Naive B cell (primary cell): ENCODE data around the gene BCAN. TPM values are rescaled to one million over a fixed set of nuclear protein-coding genes. Genes with fewer than 3 reads are reported as not detected.

Experiments
- ATAC-seq, 2 donors: fragments of 150-1000 bp; cut with Tn5 transposase; 2 replicates each; pipeline ENCODE4 v1.10.0; 2021; ENCODE audit warnings: low read depth in 2 of 2, mild to moderate bottlenecking in 2 of 2, moderate library complexity in 2 of 2
- DNase-seq: peaks from one replicate; pipeline ENCODE4 v3.0.0; 2022
- H3K27ac Mint-ChIP-seq, 6 donors: one replicate each; pipeline ENCODE4 v1.8.0; 2020 to 2022; ENCODE audit warnings: mild to moderate bottlenecking in 6 of 6, mixed read lengths in 6 of 6, moderate library complexity in 5 of 6, inconsistent platforms in 2 of 6
- H3K27me3 Mint-ChIP-seq, 3 donors: one replicate each; pipeline ENCODE4 v1.8.0; 2021 to 2022; ENCODE audit warnings: mixed read lengths in 3 of 3, mild to moderate bottlenecking in 1 of 3
- H3K36me3 Mint-ChIP-seq, 2 donors: one replicate each; pipeline ENCODE4 v1.8.0; 2020 to 2022; ENCODE audit warnings: mixed read lengths in 2 of 2, inconsistent platforms in 1 of 2, mild to moderate bottlenecking in 1 of 2
- H3K4me1 Mint-ChIP-seq, 3 donors: one replicate each; pipeline ENCODE4 v1.8.0; 2020 to 2022; ENCODE audit warnings: mixed read lengths in 3 of 3, inconsistent platforms in 1 of 3, mild to moderate bottlenecking in 1 of 3, moderate library complexity in 1 of 3
- H3K4me3 Mint-ChIP-seq, 8 donors: one replicate each; pipeline ENCODE4 v1.8.0; 2020 to 2022; ENCODE audit warnings: mild to moderate bottlenecking in 8 of 8, mixed read lengths in 8 of 8, moderate library complexity in 8 of 8, inconsistent platforms in 2 of 8
- H3K9me3 Mint-ChIP-seq, 7 donors: one replicate each; pipeline ENCODE4 v1.8.0; 2020 to 2022; ENCODE audit warnings: mixed read lengths in 7 of 7, mild to moderate bottlenecking in 5 of 7, inconsistent platforms in 2 of 7, moderate library complexity in 1 of 7
- polyA plus RNA-seq, 6 donors: library from polyadenylated mRNA; unstranded; fragments of 300-500 nt; fragmentation: Illumina TruSeq; gene quantifications; one replicate each; pipeline ENCODE4 v1.2.3, GENCODE V29; 2021; ENCODE audit warnings: low read depth in 6 of 6

Gene BCAN
- polyA plus RNA-seq, 6 donors from 2014 or later: not detected

DNA sequence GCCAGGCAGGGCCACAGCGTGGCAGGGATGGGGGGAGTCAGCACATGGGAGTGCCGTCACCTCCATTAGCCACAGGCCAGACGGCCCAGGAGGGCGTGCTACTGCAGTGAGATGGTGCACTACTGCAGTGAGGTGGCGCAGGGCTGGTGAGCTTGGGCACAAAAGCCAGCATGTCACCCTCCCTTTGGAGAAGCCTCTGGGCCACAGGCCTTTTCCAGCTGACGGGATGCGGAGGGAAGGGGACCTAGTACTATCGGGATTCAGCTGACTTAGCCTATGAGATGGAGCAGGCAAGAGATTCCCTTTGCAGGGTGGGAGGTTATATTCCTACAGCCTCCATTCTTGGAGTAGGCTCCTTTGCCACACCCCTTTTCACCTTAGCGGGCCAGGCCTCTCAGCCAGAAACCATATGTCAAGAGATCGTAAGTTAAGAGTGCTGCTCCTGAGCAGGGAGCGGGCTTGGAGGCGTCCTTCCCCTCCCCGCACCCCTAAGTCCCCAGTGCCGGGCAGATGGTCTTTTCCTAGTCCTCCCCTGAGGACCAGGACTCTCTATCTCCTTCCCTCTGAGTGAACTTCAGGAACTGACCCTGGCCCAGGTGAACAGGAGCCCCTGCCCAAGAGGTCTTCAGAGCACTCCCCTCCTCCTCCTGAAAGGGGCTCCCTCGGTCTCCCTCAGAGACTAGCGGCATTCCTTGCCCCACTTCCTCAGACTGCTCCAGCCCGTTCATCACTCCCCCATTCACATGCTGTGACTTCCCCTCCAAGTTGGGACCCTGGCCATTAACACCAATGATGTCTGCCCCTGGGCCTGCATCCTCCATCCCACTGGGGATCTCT lies 27.1 kb downstream of the BCAN start:
- Mint-ChIP-seq H3K27ac (no peak overlapping the region), H3K4me1 (peaks cover 27 to 35% (median 34%) of the 10 kb centered on the region in 3 donors), H3K9me3 (no peaks in the 10 kb centered on the region), H3K4me3 (peak overlapping the region in 2 of 8 donors; percentile 70 to 76), H3K36me3 (peaks cover 0 to 9% of the 10 kb centered on the region in 2 donors), H3K27me3 (peaks cover 26 to 49% (median 42%) of the 10 kb centered on the region in 3 donors)
- ATAC-seq (no peak), DNase-seq (no peak)

DNA sequence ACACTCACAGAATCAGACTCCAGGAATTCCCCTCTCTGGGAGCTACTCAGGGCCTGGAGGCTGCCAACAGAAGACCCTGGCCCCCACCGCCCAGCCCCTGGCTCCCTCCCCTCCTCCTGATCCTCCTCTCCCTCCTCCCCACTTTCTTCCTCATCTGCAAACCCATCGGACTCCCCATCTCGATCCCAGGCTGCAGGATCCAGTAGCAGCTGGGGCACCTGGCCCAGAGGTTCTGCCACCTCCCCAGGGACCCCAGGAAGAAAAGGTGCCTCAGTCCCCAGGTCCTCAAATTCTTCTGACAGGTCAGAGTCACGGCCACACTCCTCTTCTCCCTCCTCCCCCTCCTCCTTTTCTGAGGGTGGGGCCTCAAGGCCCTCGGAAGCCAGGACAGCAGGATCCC lies 27.9 kb downstream of the BCAN start:
- H3K36me3 Mint-ChIP-seq: peaks cover 0 to 9% of the 10 kb centered on the region in 2 donors
- ATAC-seq: no peak

DNA sequence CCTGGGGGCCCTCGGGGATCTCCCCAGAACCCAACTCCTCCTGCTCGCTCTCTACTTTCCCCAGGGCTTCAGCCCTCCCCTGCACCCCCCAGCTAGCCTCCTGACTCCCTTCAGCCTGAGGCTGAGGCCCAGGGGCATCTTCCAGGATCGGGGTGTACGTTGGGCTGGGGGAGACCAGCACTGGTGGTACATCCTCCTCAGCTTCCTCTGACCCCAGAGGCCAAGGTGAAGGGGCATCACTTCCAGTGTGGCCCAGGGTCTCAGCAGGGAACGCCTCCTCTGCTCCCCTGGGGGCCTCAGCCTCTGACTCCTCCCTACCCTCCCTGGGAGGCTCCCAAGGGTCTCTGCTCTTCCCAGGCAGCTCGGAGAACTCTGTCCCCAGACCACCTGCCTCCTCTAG lies 28.4 kb downstream of the BCAN start:
- Mint-ChIP-seq H3K4me3 (no peak overlapping the region), H3K9me3 (no peaks in the 10 kb centered on the region), H3K4me1 (peaks cover 14 to 23% (median 22%) of the 10 kb centered on the region in 3 donors), H3K27me3 (peaks cover 26 to 62% (median 52%) of the 10 kb centered on the region in 3 donors), H3K36me3 (peaks cover 0 to 9% of the 10 kb centered on the region in 2 donors), H3K27ac (peak overlapping the region in 1 of 6 donors; percentile 26)
- DNase-seq (no peak), ATAC-seq (no peak)

More for the DNA sequence above, 27.9 kb downstream of the BCAN start:
- Mint-ChIP-seq H3K9me3 (no peaks in the 10 kb centered on the region), H3K27ac (no peak overlapping the region), H3K4me1 (peaks cover 20 to 29% (median 28%) of the 10 kb centered on the region in 3 donors), H3K27me3 (peaks cover 26 to 57% (median 49%) of the 10 kb centered on the region in 3 donors), H3K4me3 (no peak overlapping the region)
- no peak for DNase-seq

DNA sequence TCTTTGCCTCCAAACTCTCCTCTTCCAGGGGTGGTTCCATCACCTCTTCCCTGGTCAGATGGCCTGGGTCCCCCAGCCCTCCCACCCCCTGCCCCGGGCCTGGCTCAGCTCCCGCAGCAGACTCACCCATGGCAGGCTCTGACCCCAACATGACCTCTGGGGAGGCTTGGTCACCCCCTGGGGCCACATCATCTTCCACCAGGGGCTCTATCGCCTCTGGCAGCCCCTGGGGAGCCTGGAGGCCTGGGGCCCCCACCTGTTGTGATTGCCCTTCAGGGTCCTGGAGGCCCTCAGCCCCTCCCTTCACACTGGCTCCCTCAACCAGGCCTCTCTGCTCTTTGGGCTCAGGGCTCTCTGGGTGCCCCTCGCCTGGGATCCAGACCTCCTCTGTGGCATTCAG lies 28.9 kb downstream of the BCAN start:
- Mint-ChIP-seq H3K27ac (peak overlapping the region in 1 of 6 donors; percentile 83), H3K4me1 (peaks cover 10 to 19% (median 18%) of the 10 kb centered on the region in 3 donors)

DNA sequence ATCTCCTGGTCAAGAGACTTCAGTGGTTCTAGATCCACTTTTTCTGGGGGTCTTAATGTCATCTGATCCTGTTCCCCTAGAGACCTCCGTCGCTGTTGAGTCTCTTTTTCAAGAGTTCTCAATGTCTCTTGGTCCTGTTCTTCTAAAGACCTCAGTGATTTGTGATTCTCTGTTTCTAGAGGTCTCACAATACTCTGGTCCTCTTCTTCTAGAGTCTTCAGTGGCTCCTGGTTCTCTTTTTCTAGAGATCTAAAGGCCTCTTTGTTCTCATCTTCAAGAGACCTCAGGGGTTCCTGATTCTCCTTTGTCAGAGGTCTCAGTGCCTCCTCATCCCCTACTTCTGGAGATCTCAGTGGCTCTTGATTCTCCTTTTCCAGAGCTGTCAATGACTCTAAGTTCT lies 29.9 kb downstream of the BCAN start:
- peak overlapping the region in 1 of 6 donors; percentile 17 for H3K27ac Mint-ChIP-seq
- peaks cover 26 to 68% (median 58%) of the 10 kb centered on the region in 3 donors for H3K27me3 Mint-ChIP-seq
- H3K36me3 Mint-ChIP-seq: peaks cover 0 to 9% of the 10 kb centered on the region in 2 donors

More for the DNA sequence above, 28.9 kb downstream of the BCAN start:
- DNase-seq (no peak), ATAC-seq (no peak)
- H3K9me3 Mint-ChIP-seq: no peaks in the 10 kb centered on the region
- peaks cover 0 to 9% of the 10 kb centered on the region in 2 donors for H3K36me3 Mint-ChIP-seq
- H3K4me3 Mint-ChIP-seq: no peak overlapping the region
- H3K27me3 Mint-ChIP-seq: peaks cover 26 to 64% (median 57%) of the 10 kb centered on the region in 3 donors

DNA sequence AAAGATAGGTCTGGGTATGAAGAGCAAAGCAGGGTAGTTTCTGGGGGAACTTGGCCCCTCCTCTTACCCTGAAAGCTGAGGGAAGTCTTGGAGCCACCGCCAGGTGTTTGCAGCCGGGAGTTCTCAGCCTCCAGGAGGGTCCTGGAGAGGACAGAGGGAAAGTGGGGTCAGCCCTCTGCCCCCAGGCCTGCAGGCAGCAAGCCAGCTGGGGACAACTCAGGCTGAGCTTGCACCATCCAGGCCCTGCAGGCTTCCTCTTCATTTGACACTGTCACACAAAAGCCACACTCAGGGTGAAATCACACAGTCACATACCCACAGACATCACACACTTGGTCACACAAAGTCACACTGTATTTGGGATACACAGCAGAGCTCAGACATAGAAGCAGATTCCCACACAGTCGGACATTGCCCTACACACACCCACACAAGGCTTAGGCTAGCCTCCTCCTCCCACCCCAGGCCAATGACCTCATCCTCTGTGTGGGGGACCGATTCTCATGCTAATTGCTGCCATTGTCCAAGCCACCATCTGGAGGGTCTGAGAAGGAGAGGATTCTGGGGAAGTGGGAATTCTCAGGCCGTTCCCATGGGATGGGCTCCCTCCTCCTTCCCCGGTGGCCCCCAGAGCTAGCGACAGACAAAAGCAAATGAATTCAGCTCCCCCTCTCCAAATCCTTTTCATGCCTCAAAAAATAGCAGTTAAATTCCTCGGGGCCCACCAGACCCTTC lies 31.6 kb downstream of the BCAN start:
- Mint-ChIP-seq H3K4me3 (no peak overlapping the region), H3K9me3 (no peaks in the 10 kb centered on the region), H3K4me1 (peaks cover 14 to 21% (median 19%) of the 10 kb centered on the region in 3 donors), H3K27me3 (peaks cover 38 to 85% (median 76%) of the 10 kb centered on the region in 3 donors), H3K27ac (no peak overlapping the region), H3K36me3 (peaks cover 5 to 16% of the 10 kb centered on the region in 2 donors)
- DNase-seq: no peak
- ATAC-seq: no peak

More for the DNA sequence above, 29.9 kb downstream of the BCAN start:
- H3K4me1 Mint-ChIP-seq: peaks cover 5 to 12% (median 7%) of the 10 kb centered on the region in 3 donors
- no peak overlapping the region for H3K4me3 Mint-ChIP-seq
- ATAC-seq (no peak), DNase-seq (no peak)
- H3K9me3 Mint-ChIP-seq: no peaks in the 10 kb centered on the region

DNA sequence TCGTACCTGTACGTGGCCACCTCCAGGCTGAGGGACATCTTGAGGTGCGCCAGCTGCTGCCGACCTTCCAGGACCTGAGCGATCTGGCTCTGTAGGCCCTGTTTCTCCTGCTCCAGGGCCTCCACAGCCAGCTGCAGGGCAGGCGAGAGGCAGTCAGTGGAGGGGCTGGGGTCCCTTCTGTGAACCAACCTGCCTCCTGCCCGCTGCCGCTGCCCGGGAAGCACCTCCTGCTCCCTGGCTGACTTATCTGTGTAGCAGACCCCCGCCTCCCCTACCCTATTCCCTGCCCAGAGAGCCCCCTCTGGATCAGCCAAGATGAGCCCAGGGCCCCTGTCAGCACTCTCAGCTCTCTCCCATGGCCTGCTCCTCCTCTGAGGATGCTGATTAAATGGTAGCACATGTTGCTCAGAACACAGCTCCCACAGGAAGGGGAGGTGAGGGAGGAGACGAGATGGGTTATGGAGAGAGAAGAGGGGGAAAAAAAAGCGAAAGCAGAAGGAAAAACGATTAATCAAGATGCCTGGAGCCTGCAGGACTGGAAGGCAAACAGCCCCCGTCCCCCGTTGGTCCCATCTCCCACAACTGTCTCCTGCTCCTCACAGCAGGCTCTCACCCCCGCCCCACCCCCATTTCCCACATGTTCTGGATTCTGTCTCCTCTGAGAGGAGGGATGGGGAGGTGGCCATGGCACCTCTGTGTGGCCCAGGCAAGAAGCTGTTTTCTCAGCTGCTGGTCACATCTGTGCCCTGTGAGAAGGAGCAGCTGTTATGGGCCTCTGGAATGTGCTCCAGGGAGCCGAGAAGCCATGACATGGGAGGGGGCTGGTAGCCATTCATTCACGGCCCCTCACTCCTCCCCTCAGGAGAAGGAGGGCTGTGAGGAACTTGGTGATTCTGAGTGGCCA lies 33.5 kb downstream of the BCAN start:
- H3K4me1 Mint-ChIP-seq: peaks cover 14 to 19% (median 18%) of the 10 kb centered on the region in 3 donors
- ATAC-seq: no peak
- H3K36me3 Mint-ChIP-seq: peaks cover 5 to 16% of the 10 kb centered on the region in 2 donors
- H3K9me3 Mint-ChIP-seq: no peaks in the 10 kb centered on the region
- no peak overlapping the region for H3K27ac Mint-ChIP-seq
- H3K4me3 Mint-ChIP-seq: peak overlapping the region in 2 of 8 donors; percentile 24 to 77
- H3K27me3 Mint-ChIP-seq: peaks cover 52 to 91% (median 83%) of the 10 kb centered on the region in 3 donors
- DNase-seq: no peak

DNA sequence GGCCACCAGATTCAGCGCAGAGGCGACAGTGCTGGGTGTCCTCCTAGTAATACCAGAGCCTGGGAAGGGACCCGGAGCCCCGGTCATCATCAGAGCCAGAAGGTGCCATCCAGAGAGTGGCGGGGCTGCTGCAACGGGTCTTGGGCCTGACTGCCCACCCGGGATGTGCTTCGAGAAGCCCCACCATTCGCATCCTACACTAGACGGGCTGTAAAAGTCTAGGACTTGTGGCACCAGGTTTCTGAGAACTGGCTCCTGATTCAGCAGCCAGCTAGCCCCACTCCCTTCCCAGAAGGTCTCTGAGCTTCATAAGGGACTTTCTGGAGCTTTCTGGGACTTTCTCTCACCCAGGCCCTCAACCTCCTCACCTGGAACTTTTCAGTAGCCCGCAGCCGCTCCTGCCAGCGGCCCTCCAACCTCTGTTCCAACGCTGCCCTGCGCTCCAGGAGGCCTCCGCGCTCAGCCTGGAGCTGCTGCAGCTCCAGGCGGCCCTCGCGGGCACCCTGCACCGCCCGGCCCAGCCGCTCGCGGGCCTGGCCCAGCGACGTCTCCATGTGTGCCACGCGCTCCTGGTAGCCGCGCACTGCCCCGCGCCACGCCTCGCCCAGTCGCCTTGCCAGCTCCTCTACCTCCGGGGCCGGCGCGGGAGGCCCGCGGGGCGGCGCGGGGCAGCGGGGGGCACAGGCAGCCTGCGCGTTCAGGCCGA lies 34.4 kb downstream of the BCAN start:
- peaks cover 5 to 13% of the 10 kb centered on the region in 2 donors for H3K36me3 Mint-ChIP-seq
- no peak overlapping the region for H3K27ac Mint-ChIP-seq
- H3K27me3 Mint-ChIP-seq: peaks cover 51 to 93% (median 83%) of the 10 kb centered on the region in 3 donors
- H3K9me3 Mint-ChIP-seq: no peaks in the 10 kb centered on the region
- peaks cover 14 to 17% (median 16%) of the 10 kb centered on the region in 3 donors for H3K4me1 Mint-ChIP-seq
- DNase-seq (no peak), ATAC-seq (no peak)
- H3K4me3 Mint-ChIP-seq: peak overlapping the region in 1 of 8 donors; percentile 24

DNA sequence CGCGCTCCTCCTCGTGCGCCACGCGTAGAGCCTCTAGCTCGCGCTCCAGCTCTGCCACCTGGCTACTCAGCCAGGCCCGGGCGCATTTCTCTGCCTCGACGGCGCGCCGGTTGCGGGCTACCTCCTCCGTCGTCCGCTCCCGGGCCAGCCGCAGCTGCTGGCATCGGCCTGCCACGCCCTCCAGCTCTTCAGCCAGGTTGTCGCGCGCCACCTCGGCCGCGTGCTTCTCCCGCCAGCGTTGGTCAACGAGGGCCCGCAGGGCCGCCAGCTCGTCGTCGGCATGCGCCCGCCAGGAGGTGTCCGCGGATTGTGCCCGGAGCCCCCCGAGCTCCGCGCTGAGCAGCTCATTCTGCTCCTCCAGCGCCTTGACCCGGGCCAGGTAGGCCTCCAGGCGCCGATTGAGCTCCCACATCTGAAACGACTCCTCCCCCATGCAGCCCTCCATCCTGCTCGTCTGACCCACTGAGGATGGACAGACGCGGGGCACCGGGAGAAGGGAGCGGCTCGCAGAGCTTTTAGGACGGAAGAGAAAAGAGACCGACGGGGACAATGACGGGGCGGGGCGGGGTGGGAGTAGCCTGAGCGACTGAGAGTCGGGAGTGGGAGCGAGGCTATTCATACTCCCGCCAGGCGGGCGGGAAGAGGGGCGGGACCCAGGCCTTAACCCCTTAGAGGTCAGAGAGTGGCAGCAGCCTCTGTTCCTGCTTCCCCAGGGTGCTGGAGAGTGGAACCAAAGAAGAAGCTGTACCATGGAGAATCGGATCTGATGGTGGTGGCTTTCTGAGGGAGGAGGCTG lies 35.1 kb downstream of the BCAN start, which contains the start of gene NES:
Gene NES (minus strand): TSS at position 588 of the 796 bp plus-strand sequence. CDS start 143 bp downstream, at position 445.
- H3K27me3 Mint-ChIP-seq: peaks cover 49 to 93% (median 80%) of the 10 kb centered on the region in 3 donors
- peak within 1 kb of the TSS in 4 of 6 donors; percentile 9 to 90 (median 49) for H3K27ac Mint-ChIP-seq
- H3K4me3 Mint-ChIP-seq: peak within 1 kb of the TSS; percentile 52 to 72 (median 66)
- no peak for DNase-seq
- H3K4me1 Mint-ChIP-seq: peaks cover 18 to 23% (median 19%) of the 10 kb centered on the region in 3 donors
- H3K9me3 Mint-ChIP-seq: no peaks in the 10 kb centered on the region
- ATAC-seq: no peak
- H3K36me3 Mint-ChIP-seq: peaks cover 5 to 7% of the 10 kb centered on the region in 2 donors

DNA sequence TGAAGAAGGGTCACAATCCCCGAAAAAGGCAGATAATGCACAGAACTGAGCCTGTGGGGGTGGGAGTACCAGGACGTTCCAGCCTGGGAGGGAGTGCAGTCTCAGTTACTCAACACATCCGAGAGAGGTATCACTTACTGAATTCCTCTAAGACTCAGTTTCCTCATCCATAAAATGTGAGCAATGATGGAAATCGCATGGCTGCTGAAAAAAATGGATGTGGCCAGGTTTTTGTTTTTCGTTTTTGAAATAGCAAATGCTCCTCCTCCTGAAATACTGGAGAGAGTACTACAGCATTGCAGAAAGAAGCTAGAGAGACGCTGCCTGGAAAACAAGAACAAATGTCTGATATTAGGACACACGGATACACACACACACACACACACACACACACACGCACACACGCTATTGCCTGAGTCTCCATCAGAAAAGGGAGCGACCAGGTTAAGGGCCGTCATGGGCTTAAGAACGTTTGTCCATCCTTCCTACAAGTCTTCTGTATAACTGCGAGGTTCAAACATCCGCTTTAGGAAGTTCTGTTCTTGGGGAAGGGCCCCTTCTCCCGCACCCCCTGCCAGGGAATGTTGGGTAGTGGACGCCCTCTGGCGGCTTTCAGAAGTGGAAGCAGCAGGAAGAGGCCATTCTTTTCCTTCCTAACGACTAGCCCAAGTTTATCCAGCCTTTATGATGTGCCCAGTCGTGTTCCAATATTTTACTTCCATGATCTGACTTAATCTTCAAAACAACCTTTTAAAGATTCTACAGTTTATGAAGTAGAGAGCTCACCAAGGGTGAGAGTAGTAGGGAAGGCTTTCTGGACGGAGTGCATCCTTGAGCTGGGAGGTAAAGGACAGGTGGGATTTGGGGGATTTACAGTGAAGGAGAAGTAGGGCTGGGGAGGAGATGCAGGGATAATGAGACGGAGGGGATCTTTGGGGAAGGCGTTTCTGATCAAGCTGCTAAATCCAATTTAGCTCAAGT lies 36.0 kb downstream of the BCAN start:
- H3K27ac Mint-ChIP-seq: peak overlapping the region in 4 of 6 donors; percentile 9 to 90 (median 54)
- peak in 1 of 2 donors; percentile 35 for ATAC-seq
- H3K9me3 Mint-ChIP-seq: no peaks in the 10 kb centered on the region

More for the DNA sequence above, 36.0 kb downstream of the BCAN start:
- H3K27me3 Mint-ChIP-seq: peaks cover 42 to 88% (median 72%) of the 10 kb centered on the region in 3 donors
- DNase-seq: peak; percentile 36
- peaks cover 25 to 28% (median 27%) of the 10 kb centered on the region in 3 donors for H3K4me1 Mint-ChIP-seq
- peak overlapping the region in 7 of 8 donors; percentile 35 to 71 (median 64) for H3K4me3 Mint-ChIP-seq
- H3K36me3 Mint-ChIP-seq: peaks cover 5 to 7% of the 10 kb centered on the region in 2 donors
